Effector CD4-positive, alpha-beta T cell (primary cell): ENCODE data around the gene RBM10.

ENCODE experiments used
- DNase-seq: peaks from one replicate; pipeline ENCODE4 v3.0.0-alpha.2; 2020

RBM10 gene

DNA sequence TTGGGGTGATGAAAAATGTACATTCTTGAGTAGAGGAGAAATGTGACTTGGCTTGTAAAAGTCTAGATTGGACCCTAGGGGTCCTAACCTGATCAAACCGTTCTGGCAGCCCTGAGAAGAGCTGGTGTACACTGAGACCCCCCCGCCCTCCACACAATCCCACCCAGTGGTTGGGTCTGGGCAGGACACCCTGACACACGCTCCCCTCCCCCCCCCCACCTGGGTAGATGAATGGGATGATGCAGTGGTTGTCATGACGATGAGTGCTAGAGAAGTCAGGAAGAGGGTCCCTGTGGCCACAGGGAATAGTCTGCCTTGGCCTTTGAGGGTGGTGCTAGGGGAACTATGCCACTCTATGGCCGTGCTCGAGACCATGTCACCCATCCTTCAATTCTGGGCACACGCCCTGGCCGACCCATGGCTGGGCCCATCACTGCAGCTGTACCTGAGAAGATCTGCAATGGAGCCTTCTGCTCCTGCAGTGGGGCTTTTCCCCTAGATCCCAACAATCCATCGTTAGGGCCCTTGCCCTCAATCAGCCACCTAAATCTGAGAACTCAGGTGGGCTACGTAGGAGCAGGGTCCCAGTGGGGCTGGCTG, 77.8 kb downstream of the RBM10 start:
- DNase-seq = no peak

DNA sequence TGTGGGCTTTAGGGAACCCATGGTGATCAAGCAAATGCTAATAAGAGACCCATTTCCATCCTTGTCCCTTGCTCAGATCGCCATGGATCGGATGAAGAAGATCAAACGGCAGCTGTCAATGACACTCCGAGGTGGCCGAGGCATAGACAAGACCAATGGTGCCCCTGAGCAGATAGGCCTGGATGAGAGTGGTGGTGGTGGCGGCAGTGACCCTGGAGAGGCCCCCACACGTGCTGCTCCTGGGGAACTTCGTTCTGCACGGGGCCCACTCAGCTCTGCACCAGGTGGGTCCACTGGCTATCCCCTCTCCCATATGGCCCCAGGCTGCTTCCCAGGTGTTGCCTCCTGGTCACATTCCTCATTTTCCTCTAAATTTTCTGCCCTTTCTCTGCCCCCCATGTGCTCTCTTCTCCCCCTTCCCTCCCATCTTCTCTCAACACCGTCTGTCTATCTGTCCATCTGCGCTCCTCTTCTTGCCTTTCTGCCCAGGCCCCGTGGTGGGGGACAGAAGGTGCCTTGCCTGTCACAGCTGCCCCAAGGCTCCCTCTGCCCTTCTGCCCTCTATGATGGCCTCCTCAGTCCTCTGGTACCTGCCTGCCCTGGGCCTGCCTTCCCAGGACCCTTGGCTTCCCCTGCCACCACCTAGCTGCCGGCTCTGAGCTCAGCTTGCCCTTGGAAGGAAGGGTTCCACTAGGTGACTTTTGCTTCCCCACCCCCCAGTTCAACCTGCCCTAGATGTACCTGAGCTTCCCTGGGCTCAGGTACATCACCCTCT, 78.6 kb downstream of the RBM10 start:
- no peak for DNase-seq

GRCh38 chrX:47224266-47224895, 79.4 kb downstream of the RBM10 start:
- no peak for DNase-seq

DNA sequence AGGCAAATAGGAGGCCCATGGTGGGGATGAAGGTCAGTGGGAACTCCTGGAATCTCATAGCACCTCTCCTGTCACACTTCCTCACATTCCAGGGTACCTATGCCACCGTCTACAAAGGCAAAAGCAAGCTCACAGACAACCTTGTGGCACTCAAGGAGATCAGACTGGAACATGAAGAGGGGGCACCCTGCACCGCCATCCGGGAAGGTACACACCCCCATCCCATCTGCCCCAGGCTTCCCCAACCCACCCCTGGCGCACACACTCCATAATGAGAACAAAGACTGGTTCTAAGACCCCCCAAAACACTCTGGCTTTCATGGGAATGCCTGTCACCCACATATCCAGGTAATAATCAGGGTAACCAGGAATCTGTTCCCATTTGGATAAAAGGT, 79.9 kb downstream of the RBM10 start:
- DNase-seq = no peak

GRCh38 chrX:47226071-47226470, 81.0 kb downstream of the RBM10 start:
- no peak for DNase-seq

GRCh38 chrX:47226531-47227333, 81.7 kb downstream of the RBM10 start:
- DNase-seq = no peak

DNA sequence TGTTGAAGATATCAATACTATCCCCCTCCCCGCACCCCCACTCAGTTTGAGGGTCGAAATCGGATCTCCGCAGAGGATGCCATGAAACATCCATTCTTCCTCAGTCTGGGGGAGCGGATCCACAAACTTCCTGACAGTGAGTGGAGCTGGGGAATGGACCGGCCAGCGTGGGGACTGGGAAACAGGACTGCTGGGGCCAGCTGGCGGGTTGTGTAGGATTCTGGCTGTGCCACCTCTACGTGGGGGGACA, 82.2 kb downstream of the RBM10 start:
- DNase-seq = no peak

GRCh38 chrX:47228550-47229270, 83.7 kb downstream of the RBM10 start:
- no peak for DNase-seq

DNA sequence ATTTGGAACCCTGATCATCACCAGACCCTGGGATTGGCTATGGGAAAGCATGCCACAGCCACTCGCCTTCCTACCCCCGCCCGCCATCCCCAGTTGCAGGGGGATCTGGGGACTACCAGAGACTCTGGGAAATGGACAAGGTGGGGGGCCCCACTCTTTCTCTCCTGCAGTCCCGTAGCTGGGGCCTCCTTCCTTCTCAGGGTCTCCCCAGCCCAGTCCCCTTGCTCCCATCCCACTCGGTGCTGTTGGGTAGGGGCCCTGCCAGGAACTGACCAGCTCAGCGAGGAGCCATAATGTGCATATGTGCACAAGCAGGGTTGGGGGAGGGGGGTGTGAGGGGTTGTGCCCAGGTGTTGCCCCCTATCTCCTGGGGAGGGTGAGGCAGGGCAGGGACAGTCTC, 84.4 kb downstream of the RBM10 start:
- DNase-seq = no peak

DNA sequence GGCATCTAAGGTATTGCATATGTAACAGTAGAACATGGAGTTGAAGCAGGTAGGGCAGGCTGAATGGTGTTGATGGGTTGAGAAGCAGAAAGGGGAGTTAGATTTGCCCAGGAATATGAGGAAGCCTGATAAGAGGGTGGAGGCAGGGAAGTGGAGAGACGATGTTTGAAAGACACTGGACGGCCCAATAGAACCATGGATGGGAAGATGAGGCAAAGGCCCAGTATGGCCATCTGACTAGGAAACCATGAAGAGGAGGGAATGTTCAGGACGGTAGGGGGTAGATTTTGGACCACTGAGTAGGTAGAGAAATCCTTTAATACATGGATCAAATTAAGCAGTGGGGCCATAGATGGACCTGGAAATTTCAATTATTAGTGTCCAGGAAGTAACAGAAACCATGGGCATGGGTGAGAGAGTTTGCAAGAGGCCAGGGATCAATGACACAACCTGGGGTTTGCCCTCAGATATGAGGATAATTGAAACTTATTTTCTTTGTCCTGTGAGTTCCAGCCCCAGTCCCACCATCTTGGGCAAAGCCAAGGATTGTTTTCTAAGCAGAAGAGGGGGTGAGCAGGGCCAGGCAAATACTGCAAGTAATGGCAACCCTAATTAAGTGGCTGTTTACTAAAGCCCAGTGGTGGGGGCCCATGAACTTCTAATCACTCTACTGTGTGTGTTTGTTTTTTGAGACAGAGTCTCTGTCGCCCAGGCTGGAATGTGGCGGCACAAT, 85.3 kb downstream of the RBM10 start:
- DNase-seq = no peak

- DNase-seq = no peak
These were observed 86.1 kb downstream of the RBM10 start for GRCh38 chrX:47231167-47231566.

GRCh38 chrX:47232197-47232802, 87.3 kb downstream of the RBM10 start:
- no peak for DNase-seq

DNA sequence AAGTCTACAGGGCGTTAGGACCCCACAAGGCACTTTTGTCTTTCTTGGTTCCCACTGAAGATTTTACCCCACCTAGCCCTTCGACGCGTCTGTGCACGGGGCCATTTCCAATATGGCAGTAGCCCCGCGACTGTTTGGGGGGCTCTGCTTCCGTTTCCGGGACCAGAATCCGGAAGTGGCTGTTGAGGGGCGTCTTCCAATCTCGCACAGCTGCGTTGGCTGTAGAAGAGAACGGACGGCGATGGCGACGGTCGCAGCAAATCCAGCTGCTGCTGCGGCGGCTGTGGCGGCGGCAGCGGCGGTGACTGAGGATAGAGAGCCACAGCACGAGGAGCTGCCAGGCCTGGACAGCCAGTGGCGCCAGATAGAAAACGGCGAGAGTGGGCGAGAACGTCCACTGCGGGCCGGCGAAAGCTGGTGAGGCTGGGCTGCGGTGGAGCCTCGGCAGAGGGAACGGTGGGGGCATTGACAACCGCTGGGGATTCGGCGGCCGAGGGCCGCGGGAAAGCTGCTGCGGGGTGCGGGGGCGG, 87.8 kb downstream of the RBM10 start, which contains the start of gene USP11:
Gene USP11 (plus strand): TSS at position 207 of the 530 bp plus-strand sequence. CDS start 35 bp downstream, at position 242.
- peak; percentile 32 for DNase-seq

DNA sequence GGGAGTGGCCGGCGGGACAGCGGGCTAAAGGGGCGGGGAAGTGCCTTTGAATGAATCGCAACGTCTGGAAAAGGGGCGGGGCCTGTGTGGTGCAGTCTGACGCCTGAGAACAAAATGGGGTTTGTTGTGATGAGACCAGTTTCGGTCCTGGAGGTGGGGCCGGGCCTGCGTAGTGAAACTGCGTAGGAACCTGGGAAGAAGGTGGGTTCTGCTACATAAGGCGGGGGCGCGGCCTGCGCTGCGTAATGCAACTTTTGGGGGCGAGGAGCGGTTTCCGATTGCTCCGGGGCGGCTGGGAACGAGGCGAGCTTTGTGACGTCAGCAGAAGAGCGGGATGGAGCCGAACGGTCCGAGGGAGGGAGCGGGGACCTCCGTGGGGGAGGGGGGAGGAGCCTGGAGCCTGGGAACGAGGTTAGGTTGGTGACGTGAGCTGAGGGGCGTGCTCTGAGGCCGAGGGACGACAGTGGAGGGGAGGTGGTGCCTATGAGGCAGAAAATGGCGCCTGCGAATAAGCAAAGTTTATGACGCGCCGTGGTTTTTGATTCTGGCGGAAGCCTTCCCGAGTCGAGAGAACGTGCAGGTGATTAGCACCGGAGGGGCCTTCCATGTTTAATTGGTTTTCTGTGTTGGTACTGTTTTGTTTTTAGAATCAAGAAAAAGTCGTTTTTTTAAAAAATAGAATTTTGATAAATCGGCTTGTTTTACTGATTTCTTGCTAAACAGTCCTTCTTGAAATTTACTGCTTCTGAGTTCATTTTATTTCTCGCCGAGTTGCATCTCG, 88.5 kb downstream of the RBM10 start:
- peak; percentile 92 for DNase-seq

DNA sequence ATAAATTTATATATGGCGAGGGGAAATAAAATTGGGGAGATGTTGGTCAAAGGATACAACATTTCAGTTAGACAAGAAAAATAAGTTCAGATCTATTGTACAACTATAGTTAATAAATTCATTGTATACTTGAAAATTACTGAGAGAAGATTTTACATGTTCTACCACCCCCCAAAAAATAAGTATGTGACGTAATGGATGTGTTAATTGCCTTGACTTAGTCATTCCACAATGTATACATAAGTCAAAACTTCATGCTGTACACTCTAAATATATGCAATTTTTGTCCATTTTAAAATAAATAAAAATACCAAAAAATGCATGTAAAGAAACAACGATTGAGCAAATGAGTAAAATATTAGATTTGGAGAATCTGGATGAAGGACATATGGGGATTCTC, 89.6 kb downstream of the RBM10 start:
- no peak for DNase-seq

DNA sequence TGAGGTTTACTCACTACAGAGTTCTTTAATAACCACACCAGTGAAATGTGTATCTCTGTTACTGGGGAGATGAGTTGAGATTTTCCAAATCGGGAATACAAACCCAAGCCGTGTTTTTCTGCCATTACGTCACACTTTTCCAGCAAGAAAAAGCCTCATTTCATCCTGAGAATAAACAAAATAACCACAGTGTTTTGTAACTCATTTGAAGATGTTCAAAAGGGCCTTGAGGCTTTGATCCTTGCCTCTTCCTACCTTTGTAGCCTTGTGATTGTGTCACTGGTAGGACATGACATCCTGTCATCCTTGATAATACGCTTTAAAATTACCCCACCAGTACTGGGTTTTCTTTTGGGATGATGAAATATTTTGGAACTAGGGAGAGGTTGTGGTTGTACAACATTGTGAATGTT, 90.7 kb downstream of the RBM10 start:
- DNase-seq = no peak
